ENCODE measurements around the gene ANKRD29.

GRCh38 chr18:23661735-23662308 is 889 bp downstream of the ANKRD29 start:
- TF ChIP-seq CTCF (IDR thresholded peaks at IDR 0.05) (no peak), POLR2A (IDR thresholded peaks at IDR 0.05) (no peak), EP300 (IDR thresholded peaks at IDR 0.05) (no peak)
